HG03457 (cell line): ENCODE data around the gene SESN3.
"Not testable (repeated sequence)": the region's sequence is repeated elsewhere in the genome, so short reads cannot be mapped to it uniquely, and the experiment has no call there.

ENCODE experiments used
- ATAC-seq: cut with Tn5 transposase; IDR thresholded peaks from one replicate; pipeline ENCODE4 v1.9.1; 2021; ENCODE audit warnings: moderate number of reproducible peaks; ENCODE audit not compliant: unreplicated experiment

SESN3 gene

GRCh38 chr11:95222817-95223216 is 8.2 kb downstream of the SESN3 start:
- ATAC-seq, result no peak

GRCh38 chr11:95219599-95219998 is 11.4 kb downstream of the SESN3 start:
- ATAC-seq, result no peak

DNA sequence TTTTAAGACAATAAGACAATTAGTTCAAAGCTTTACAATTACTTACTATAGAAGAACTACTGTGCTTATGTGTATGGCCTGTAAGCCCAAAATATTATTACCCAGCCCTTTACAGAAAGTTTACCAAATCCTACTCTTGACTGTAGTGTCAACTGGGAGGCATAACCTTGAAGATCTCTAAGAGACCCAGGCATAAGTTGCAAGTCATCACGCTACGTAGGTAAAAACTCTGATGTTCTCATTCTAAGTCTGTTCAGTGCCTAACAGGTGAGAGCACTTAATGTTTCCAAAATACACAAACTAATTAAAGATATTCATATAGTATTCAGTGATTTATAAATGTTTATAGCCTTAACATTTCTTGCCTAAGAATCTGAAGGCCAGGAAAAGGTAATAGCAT is 12.9 kb downstream of the SESN3 start:
- no peak for ATAC-seq

DNA sequence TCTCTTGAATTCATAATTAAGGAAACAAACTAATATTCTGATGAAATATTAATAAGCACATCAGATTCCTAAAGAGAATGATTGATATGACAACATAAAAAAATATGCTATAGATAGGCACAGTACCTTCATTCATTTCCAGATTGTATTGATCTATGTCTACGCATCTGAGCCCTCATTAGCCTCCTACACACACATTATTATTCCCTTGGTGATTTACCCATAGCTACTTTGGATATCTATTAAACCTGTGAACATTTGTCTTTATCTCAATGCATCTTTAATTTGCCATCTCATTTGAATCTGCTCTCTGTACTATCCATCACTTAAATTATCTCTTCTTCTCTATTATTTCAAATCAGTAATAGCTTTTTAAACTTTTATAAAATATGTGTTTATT is 18.4 kb downstream of the SESN3 start:
- ATAC-seq, result no peak

DNA sequence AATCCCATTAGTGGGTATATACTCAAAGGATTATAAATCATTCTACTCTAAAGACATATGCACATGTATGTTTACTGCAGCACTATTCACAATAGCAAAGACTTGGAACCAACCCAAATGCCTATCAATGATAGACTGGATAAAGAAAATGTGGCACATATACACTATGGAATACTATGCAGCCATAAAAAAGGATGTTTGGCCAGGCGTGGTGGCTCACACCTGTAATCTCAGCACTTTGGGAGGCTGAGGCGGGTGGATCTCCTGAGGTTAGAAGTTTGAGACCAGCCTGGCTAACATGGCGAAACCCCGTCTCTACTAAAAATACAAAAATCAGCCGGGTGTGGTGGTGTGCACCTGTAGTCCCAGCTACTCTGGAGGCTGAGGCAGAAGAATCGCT is 21.5 kb downstream of the SESN3 start:
- ATAC-seq, result not testable (repeated sequence)

- ATAC-seq, result no peak
Measured at GRCh38 chr11:95200781-95201457, 30.1 kb downstream of the SESN3 start.

DNA sequence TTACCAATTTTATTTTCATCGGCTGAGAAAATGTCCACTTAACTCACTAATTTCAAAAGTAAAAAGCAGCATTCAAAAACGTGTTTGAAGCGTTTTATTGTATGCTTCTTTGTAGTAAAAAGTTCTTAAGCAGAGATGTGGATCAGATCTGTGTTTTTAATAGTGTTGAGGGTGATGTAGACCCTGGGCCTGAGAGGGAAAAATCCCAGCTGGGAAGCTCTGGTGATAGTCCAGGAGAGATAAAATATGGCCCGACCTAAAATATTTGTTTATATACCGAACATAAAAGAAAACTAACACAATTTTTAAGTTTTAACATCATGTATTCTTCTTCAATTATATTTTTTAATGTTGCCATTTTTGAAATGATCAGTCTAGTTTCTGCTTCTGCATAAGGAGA is 35.2 kb downstream of the SESN3 start:
- no peak for ATAC-seq

- ATAC-seq, result no peak
Measured at GRCh38 chr11:95193541-95193940, 37.5 kb downstream of the SESN3 start.

- no peak for ATAC-seq
Measured at GRCh38 chr11:95192717-95193116, 38.3 kb downstream of the SESN3 start.

DNA sequence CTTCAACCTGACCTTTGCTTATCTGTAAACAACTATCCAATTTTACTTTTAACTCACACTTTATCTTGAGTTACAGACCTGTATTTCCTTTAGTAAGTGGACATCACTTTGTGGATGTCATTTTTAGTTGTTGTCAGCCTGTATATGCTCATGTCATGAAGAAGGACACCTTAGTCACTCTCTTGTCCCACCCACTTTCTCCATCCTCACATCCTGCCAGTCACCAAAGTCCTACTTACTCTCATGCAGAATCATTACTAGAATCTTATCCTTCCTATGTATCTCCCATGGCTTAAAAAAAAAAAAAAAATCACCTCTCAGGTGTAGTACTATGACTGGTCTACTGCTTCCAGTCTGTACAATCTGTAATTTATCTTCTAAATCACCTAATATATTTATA is 43.3 kb downstream of the SESN3 start:
- no peak for ATAC-seq

DNA sequence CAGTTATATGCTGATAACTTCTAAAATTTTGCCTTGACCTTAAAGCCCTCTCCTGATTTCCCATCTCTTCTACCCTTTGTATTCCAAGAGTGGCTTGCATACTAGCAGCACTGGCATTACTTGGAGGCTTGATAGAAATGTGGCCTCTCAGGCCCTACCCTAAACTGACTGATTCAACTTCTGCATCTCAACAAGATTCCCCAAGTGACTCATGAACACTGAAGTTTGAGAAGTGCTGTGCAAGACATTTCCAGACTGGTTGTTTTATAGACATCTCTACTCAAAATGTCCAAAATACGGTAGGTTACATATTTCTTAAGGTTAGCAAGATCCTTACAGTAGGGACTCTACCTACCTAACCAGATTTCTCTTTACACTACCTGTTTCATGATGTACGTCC is 48.6 kb downstream of the SESN3 start:
- no peak for ATAC-seq

GRCh38 chr11:95175818-95176380 is 55.1 kb downstream of the SESN3 start:
- no peak for ATAC-seq

GRCh38 chr11:95170294-95170693 is 60.7 kb downstream of the SESN3 start:
- no peak for ATAC-seq

DNA sequence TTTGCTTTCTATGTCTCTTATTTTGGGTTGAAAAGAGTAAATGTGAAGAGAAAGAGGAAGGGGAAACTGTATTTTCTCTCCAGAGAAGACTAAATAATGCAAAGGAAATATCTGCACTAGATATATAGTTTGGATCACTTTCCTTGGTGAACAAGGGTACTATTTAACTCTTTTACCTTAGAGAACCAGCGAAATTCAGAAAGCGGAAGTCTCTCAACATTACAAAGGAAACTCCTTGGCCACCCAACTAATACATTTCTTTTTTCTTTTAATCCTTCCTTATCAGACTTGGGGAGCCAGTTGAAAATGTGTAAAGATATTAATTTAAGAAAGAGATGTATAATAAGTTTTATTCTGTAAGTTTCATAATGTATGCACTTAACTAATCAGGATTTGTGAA is 64.2 kb downstream of the SESN3 start:
- no peak for ATAC-seq

GRCh38 chr11:95165638-95166037 is 65.4 kb downstream of the SESN3 start:
- no peak for ATAC-seq

DNA sequence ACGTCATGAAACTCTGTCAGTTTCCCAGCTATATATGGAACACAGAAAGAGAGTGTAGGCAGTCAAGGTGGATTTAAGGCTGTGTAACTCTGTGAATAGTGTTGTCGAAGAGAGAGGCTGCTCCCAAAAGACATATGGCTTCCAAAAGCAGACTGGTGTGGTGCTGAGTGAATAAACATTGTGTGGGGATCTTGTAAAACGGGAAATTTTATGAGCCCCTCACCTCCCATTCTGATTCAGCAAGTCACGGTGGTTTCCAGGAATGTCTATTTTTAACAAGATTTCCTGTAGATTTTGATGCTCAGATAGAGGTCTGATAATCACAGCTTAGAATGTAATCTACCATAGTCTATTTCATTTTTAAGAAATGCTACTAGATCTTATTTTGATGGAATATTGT is 67.9 kb downstream of the SESN3 start:
- no peak for ATAC-seq

GRCh38 chr11:95161248-95161647 is 69.8 kb downstream of the SESN3 start:
- ATAC-seq, result no peak

- no peak for ATAC-seq
Measured at GRCh38 chr11:95157824-95158223, 73.2 kb downstream of the SESN3 start.

GRCh38 chr11:95156916-95157541 is 74.0 kb downstream of the SESN3 start:
- ATAC-seq, result no peak

DNA sequence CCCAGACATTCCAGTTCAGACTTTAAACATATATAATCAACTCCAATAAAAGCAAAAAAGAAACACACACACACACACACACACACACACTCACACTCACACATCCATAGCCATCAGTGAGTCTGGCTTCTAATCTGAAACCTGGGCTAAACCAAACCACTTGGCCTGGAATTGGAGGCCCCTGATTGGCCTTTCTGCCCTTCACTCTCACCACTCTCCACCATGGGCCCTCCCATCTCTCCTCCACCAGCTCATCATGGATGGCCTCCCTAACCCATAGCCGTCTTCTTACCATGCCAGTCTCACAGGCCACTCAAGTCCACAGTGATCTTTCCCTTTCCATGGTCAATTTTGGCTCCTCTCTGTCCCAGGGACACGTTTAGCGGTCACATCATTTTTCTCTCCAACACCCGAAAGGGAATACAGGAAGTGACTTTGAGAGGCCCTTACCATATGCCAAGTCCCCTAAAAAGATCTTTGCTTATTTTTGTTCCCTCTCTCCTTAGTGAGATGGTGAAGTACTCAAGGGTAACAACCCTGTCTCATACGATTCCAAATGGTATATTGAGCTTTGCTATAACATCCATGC is 74.8 kb downstream of the SESN3 start:
- no peak for ATAC-seq

DNA sequence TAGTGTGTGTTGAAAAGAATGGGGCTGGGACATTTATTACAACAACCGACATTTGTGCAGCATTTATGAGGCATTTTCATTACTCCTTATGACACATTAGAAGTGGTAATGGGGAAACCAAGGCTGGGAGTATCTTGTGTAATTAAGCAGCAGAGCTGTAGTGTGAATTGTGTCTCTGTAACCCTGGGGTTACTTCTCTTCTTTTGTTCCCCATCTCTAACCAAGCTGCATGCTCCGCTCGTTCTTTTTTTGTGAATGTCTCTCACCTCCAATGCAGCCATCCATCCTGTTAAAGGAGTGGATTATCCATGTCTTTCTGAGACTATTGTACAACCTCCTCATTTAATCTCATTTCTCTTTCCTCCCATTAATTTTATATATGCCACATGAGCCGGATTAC is 75.6 kb downstream of the SESN3 start:
- no peak for ATAC-seq

- ATAC-seq, result no peak
Measured at GRCh38 chr11:95154514-95154913, 76.5 kb downstream of the SESN3 start.
